ENCODE results near the gene ERO1B. TPM values are rescaled to one million over a fixed set of nuclear protein-coding genes. Genes with fewer than 3 reads are reported as not detected.

The ERO1B gene
- total RNA-seq, 2 experiments from 2014 or later = 7.0 to 11.0 TPM

GRCh38 chr1:236176337-236177336 is 105.1 kb downstream of the ERO1B start:
- TF ChIP-seq, protein P1, sequence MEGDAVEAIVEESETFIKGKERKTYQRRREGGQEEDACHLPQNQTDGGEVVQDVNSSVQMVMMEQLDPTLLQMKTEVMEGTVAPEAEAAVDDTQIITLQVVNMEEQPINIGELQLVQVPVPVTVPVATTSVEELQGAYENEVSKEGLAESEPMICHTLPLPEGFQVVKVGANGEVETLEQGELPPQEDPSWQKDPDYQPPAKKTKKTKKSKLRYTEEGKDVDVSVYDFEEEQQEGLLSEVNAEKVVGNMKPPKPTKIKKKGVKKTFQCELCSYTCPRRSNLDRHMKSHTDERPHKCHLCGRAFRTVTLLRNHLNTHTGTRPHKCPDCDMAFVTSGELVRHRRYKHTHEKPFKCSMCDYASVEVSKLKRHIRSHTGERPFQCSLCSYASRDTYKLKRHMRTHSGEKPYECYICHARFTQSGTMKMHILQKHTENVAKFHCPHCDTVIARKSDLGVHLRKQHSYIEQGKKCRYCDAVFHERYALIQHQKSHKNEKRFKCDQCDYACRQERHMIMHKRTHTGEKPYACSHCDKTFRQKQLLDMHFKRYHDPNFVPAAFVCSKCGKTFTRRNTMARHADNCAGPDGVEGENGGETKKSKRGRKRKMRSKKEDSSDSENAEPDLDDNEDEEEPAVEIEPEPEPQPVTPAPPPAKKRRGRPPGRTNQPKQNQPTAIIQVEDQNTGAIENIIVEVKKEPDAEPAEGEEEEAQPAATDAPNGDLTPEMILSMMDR (conservative IDR thresholded peaks at IDR 0.05; ENCODE audit: low read length) = no peak
- no peak for TF ChIP-seq EZH2phosphoT487 (IDR thresholded peaks at IDR 0.05; ENCODE audit: borderline replicate concordance, low read depth, low read length)
- POLR2A ChIA-PET = interaction anchor here (0.6 kb wide), 1 partner anchor 343 kb away, joined by 3 read pairs; no protein-coding TSS in a partner anchor
- H3K36me3 ChIP-seq (ENCODE audit: insufficient read depth, low read length) = no peaks in the 10 kb centered on the region
- DNase-seq (ENCODE audit: low spot score) = no peak
- H3K4me2 ChIP-seq (ENCODE audit: low read length) = no peak overlapping the region
- H3K4me3 ChIP-seq (ENCODE audit: low read depth, low read length, poor library complexity, severe bottlenecking) = no peak overlapping the region
- H2AFZ ChIP-seq (ENCODE audit: low read length) = no peak overlapping the region
- no peaks in the 10 kb centered on the region for H3K9me3 ChIP-seq (ENCODE audit: low read length)
- H3K9me2 ChIP-seq (ENCODE audit: insufficient read depth, low read length) = no peaks in the 10 kb centered on the region
- intact Hi-C loops (cut with micrococcal nuclease; ENCODE audit: unreplicated experiment) = no loop called here
- BruUV-seq (replicated peaks) = no TSS peak
- H4K20me1 ChIP-seq (ENCODE audit: insufficient read depth, low read length) = no peaks in the 10 kb centered on the region
- no peaks in the 10 kb centered on the region for H3K79me2 ChIP-seq (ENCODE audit: insufficient read depth, low read depth, low read length)
- peaks cover 11% of the 10 kb centered on the region for H3K4me1 ChIP-seq (ENCODE audit: insufficient read depth, low read length, poor library complexity, severe bottlenecking)
- CTCF ChIA-PET (ENCODE audit: unreplicated experiment) = interaction anchor here (0.6 kb wide), 1 partner anchor 50 kb away, joined by 5 read pairs; no protein-coding TSS in a partner anchor
- no peak overlapping the region for H3K27ac ChIP-seq (ENCODE audit: low read depth, low read length, poor library complexity, severe bottlenecking)

DNA sequence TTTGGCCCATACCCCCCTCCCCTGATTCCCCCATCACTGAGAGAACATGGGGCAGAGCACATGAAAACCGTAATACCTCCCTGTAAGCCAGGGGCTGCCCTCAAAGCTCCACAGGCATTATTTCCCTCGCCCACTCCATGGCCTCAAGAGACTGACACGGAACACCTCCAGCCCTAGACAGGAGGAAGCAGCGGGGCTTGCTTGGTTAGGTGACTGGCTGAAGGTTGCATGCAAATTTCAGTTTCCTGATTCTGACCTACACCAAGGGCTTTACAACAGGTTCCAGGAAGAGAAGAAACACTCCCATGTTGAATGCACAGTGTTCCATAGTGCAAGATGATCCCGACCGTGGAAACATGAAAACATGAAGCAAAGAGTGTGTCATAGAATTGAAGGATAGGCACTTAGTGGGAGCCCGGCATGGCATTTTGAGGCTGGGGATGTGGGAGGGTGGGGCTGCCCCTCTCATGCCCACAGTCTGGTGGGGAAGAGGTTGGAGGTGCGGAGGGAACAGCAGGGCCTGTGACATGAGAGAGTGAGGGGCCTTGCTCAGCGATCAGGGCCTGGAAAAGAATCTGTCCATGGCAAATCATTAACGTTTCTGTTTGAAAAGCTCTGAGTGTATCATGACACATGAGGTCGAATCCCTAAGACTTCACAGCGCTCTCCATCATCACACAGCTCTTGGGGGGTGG is 106.0 kb downstream of the ERO1B start:
- Histone ChIP-seq H3K79me2 (ENCODE audit: insufficient read depth, low read depth, low read length) (no peaks in the 10 kb centered on the region), H4K20me1 (ENCODE audit: insufficient read depth, low read length) (no peaks in the 10 kb centered on the region), H3K27ac (ENCODE audit: low read depth, low read length, poor library complexity, severe bottlenecking) (no peak overlapping the region), H2AFZ (ENCODE audit: low read length) (no peak overlapping the region), H3K4me1 (ENCODE audit: insufficient read depth, low read length, poor library complexity, severe bottlenecking) (peaks cover 11% of the 10 kb centered on the region), H3K4me3 (ENCODE audit: low read depth, low read length, poor library complexity, severe bottlenecking) (no peak overlapping the region), H3K9me3 (ENCODE audit: low read length) (no peaks in the 10 kb centered on the region), H3K4me2 (ENCODE audit: low read length) (peak overlapping the region; percentile 48; the same call in 1 of the 2 replicates), H3K36me3 (ENCODE audit: insufficient read depth, low read length) (no peaks in the 10 kb centered on the region), H3K9me2 (ENCODE audit: insufficient read depth, low read length) (no peaks in the 10 kb centered on the region)
- intact Hi-C loops (cut with micrococcal nuclease; ENCODE audit: unreplicated experiment) = no loop called here
- TF ChIP-seq, protein P1 (conservative IDR thresholded peaks at IDR 0.05; ENCODE audit: low read length) = no peak
- no peak for TF ChIP-seq EZH2phosphoT487 (IDR thresholded peaks at IDR 0.05; ENCODE audit: borderline replicate concordance, low read depth, low read length)
- ChIA-PET CTCF (ENCODE audit: unreplicated experiment) (interaction anchor here (0.6 kb wide), 1 partner anchor 49 kb away, joined by 5 read pairs; no protein-coding TSS in a partner anchor), POLR2A (no interaction called here)
- BruUV-seq (replicated peaks) = no TSS peak
- peak; percentile 16 for DNase-seq (ENCODE audit: low spot score)

Data from OCI-LY7 (cell line).